ENCODE measurements around the gene DPEP2NB. TPM values are rescaled to one million over a fixed set of nuclear protein-coding genes. Genes with fewer than 3 reads are reported as not detected.

The DPEP2NB gene
- total and polyA plus RNA-seq, 10 of the 15 experiments (the other 5 are each of a cell fraction or from before 2014, with no cell fraction given): not detected

DNA sequence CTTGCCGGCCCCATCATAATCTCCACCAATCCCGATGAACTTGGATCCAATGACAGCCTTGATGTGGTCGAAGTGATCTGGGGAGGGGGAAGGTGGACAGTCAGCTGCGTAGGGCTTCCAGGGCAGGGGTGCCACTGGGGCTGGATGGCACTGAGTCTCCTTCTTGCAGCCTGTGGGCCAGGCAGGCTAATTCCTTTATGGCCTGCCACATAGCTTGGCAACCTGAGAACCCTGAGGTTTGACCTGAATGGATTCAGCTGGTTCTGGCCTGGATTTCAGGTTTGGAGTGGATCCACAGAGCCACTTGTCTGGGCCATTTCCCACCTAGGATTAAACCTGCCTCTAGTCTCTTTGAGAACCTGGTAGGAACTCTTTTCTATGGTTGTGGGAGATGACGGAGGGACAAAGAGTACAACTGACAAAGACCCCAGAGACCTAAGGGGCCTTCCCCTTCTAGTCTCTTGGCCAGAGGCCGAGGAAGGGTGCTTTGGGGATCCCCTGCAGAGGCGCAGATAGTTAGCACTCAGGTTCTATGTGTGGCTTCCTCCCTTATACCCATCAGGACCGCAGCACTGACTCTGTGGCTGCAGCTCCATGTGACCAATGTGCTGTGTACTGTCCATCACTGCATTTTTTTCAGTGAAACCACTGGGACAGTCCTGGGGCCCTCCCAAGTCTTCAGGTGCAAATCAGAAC, 26.2 kb downstream of the DPEP2NB start:
- Histone ChIP-seq H3K9me3 (replicated peaks; ENCODE audit: control insufficient read depth, insufficient read depth, low read length) (no peaks in the 10 kb centered on the region), H3K4me1 (ENCODE audit: control insufficient read depth, insufficient read depth, low read length) (peaks cover 42% of the 10 kb centered on the region), H3K4me3 (no peak overlapping the region), H2AFZ (ENCODE audit: control insufficient read depth, low read depth, low read length) (no peak overlapping the region), H3K27me3 (replicated peaks in 1 of 2; ENCODE audit: control insufficient read depth in 2 of 2, insufficient read depth in 2 of 2, low read length in 1 of 2) (no peaks in the 10 kb centered on the region), H4K20me1 (ENCODE audit: control insufficient read depth, insufficient read depth) (no peaks in the 10 kb centered on the region), H3K4me2 (ENCODE audit: control insufficient read depth, insufficient read depth) (peak overlapping the region; percentile 27), H3K9ac (ENCODE audit: control insufficient read depth, insufficient read depth, low read length) (no peak overlapping the region), H3K79me2 (ENCODE audit: control insufficient read depth, insufficient read depth, low read length) (no peaks in the 10 kb centered on the region), H3K27ac (ENCODE audit: control insufficient read depth, insufficient read depth) (no peak overlapping the region), H3K36me3 (ENCODE audit: control insufficient read depth in 2 of 2, insufficient read depth in 2 of 2, low read length in 1 of 2) (no peaks in the 10 kb centered on the region)
- ChIA-PET CTCF (interaction anchor here (0.9 to 1.3 kb wide), 5 partner anchors 33 to 239 kb away, joined by 4 to 7 read pairs (median 4); partner anchors contain the start of genes DDX28 and DUS2), POLR2A (interaction anchor here (1.4 to 1.5 kb wide), 2 partner anchors 24 to 85 kb away, joined by 5 to 6 read pairs; no protein-coding TSS in a partner anchor), RAD21 (ENCODE audit: unreplicated experiment) (interaction anchor here (0.8 to 2.1 kb wide), 3 partner anchors 23 to 51 kb away, joined by 3 to 6 read pairs (median 4); partner anchors contain the start of genes DDX28 and DUS2), SMC1A (ENCODE audit: uncharacterized antibody, unreplicated experiment) (interaction anchor here (1.1 kb wide), 1 partner anchor 49 kb away, joined by 3 read pairs; no protein-coding TSS in a partner anchor)
- 37% methylated on average over 8 of the region's 8 CpGs for WGBS (ENCODE audit: insufficient coverage, insufficient replicate concordance, low lambda C conversion rate, missing lambda C conversion rate)
- BruUV-seq (replicated peaks): no TSS peak
- ATAC-seq: peak; percentile 42
- no peak for FAIRE-seq
- DNase-seq (ENCODE audit: low read depth, low spot score): no peak
- intact Hi-C loops (cut with micrococcal nuclease; ENCODE audit: unreplicated experiment): no loop called here
- in situ Hi-C loops (cut with MboI): loop anchor here (5.0 kb wide), 1 partner anchor 238 kb away; no protein-coding TSS in a partner anchor
- TF ChIP-seq MEF2A (IDR thresholded peaks at IDR 0.05; ENCODE audit: insufficient read depth, low read depth, low read length) (0 out of 2 replicates have a peak, but pooled peaks have one; percentile 19), NFYA (IDR thresholded peaks at IDR 0.05; ENCODE audit: borderline replicate concordance, low read depth, low read length) (no peak), CREB1 (IDR thresholded peaks at IDR 0.05; ENCODE audit: low read depth) (peak; percentile 17; the same call in 1 of the 2 replicates), NFYB (IDR thresholded peaks at IDR 0.05; ENCODE audit: insufficient read depth, low read depth, low read length) (no peak), NFIC (IDR thresholded peaks at IDR 0.05; ENCODE audit: low read depth, low read length) (no peak), RELA (IDR thresholded peaks at IDR 0.05; ENCODE audit: borderline replicate concordance, partially characterized antibody) (peak; percentile 63), HDAC2 (IDR thresholded peaks at IDR 0.05) (no peak), POLR2AphosphoS2 (IDR thresholded peaks at IDR 0.05; ENCODE audit: low read depth, low read length) (no peak), IKZF2 (IDR thresholded peaks at IDR 0.05) (peak in 1 of 2 experiments; percentile 23; a peak in 2 of 4 replicates), RUNX3 (IDR thresholded peaks at IDR 0.05; ENCODE audit: low read length) (peak; percentile 78), TCF12 (IDR thresholded peaks at IDR 0.05; ENCODE audit: low read depth, low read length) (no peak), ZBED1 (IDR thresholded peaks at IDR 0.05; ENCODE audit: borderline replicate concordance) (no peak), EP300 (IDR thresholded peaks at IDR 0.05; ENCODE audit: borderline replicate concordance in 1 of 2, control insufficient read depth in 1 of 2, low read depth in 2 of 2, low read length in 2 of 2) (peak; percentile 14 to 36; a peak in 1 of 4 replicates), MEF2B (IDR thresholded peaks at IDR 0.05; ENCODE audit: partially characterized antibody, poor library complexity, severe bottlenecking) (peak; percentile 80), BHLHE40 (IDR thresholded peaks at IDR 0.05; ENCODE audit: borderline replicate concordance in 1 of 2, low read depth in 2 of 2, low read length in 1 of 2) (peak; percentile 33 to 73; a peak in 1 of 4 replicates)
- TF ChIP-seq, protein P1, sequence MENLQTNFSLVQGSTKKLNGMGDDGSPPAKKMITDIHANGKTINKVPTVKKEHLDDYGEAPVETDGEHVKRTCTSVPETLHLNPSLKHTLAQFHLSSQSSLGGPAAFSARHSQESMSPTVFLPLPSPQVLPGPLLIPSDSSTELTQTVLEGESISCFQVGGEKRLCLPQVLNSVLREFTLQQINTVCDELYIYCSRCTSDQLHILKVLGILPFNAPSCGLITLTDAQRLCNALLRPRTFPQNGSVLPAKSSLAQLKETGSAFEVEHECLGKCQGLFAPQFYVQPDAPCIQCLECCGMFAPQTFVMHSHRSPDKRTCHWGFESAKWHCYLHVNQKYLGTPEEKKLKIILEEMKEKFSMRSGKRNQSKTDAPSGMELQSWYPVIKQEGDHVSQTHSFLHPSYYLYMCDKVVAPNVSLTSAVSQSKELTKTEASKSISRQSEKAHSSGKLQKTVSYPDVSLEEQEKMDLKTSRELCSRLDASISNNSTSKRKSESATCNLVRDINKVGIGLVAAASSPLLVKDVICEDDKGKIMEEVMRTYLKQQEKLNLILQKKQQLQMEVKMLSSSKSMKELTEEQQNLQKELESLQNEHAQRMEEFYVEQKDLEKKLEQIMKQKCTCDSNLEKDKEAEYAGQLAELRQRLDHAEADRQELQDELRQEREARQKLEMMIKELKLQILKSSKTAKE (IDR thresholded peaks at IDR 0.05; ENCODE audit: low read depth, poor library complexity, severe bottlenecking): peak; percentile 23
- TF ChIP-seq, protein P2, sequence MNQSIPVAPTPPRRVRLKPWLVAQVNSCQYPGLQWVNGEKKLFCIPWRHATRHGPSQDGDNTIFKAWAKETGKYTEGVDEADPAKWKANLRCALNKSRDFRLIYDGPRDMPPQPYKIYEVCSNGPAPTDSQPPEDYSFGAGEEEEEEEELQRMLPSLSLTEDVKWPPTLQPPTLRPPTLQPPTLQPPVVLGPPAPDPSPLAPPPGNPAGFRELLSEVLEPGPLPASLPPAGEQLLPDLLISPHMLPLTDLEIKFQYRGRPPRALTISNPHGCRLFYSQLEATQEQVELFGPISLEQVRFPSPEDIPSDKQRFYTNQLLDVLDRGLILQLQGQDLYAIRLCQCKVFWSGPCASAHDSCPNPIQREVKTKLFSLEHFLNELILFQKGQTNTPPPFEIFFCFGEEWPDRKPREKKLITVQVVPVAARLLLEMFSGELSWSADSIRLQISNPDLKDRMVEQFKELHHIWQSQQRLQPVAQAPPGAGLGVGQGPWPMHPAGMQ (IDR thresholded peaks at IDR 0.05; ENCODE audit: borderline replicate concordance): no peak
- TF ChIP-seq, protein P3, sequence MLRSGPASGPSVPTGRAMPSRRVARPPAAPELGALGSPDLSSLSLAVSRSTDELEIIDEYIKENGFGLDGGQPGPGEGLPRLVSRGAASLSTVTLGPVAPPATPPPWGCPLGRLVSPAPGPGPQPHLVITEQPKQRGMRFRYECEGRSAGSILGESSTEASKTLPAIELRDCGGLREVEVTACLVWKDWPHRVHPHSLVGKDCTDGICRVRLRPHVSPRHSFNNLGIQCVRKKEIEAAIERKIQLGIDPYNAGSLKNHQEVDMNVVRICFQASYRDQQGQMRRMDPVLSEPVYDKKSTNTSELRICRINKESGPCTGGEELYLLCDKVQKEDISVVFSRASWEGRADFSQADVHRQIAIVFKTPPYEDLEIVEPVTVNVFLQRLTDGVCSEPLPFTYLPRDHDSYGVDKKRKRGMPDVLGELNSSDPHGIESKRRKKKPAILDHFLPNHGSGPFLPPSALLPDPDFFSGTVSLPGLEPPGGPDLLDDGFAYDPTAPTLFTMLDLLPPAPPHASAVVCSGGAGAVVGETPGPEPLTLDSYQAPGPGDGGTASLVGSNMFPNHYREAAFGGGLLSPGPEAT (IDR thresholded peaks at IDR 0.05; ENCODE audit: low read depth): peak; percentile 46; the same call in 1 of the 2 replicates

All from GM12878 (cell line).